KOPT-K1 (cell line): Measurements from ENCODE around the gene KNTC1.
A peak's percentile ranks its signal among the peaks of the same experiment; 100 is the strongest.
"Not testable (repeated sequence)": the region's sequence is repeated elsewhere in the genome, so short reads cannot be mapped to it uniquely, and the experiment has no call there.

Experiments used
- H3K27ac ChIP-seq: fragments of 200-600 bp; sonication (generic); 2 replicates; pipeline ENCODE4 v1.5.1; 2016; ENCODE audit warnings: antibody characterized with exemption, mild to moderate bottlenecking, low read depth, low read length; ENCODE audit not compliant: poor library complexity, severe bottlenecking
- H3K36me3 ChIP-seq: fragments of 200-600 bp; sonication (generic); 2 replicates; pipeline ENCODE4 v1.5.1; 2017; ENCODE audit warnings: antibody characterized with exemption, mild to moderate bottlenecking, low read length, moderate library complexity; ENCODE audit not compliant: insufficient read depth
- H3K9me3 ChIP-seq: fragments of 200-600 bp; sonication (generic); 2 replicates; pipeline ENCODE4 v1.5.1; 2017; ENCODE audit warnings: antibody characterized with exemption, low read length, mild to moderate bottlenecking; ENCODE audit not compliant: insufficient read depth, poor library complexity, severe bottlenecking

Gene KNTC1

GRCh38 chr12:122563361-122563760, 36.3 kb downstream of the KNTC1 start:
- Histone ChIP-seq H3K27ac (no peak overlapping the region), H3K9me3 (no peaks in the 10 kb centered on the region), H3K36me3 (peaks cover 99% of the 10 kb centered on the region)

GRCh38 chr12:122566816-122567215, 39.8 kb downstream of the KNTC1 start:
- not testable (repeated sequence) for H3K27ac ChIP-seq, H3K9me3 ChIP-seq
- peaks cover 100% of the 10 kb centered on the region for H3K36me3 ChIP-seq

DNA sequence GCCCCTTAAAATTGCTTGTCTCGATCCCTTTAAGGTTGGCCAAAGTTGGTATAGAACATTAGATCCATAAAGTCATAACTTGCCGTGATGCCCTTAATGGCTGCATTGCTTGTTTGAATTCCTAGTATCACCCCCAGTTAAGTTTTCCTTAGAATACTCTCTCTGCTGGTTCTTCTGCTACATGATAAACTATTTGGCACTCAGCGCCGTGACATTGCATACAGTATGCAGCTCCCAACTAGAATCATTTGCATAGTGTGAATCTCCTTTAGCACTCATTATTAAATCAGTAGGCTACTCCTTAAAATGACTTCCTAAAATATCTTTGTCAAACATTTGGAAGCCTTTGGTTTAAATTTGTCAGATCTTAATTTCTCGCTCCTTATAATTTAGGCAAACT, 42.2 kb downstream of the KNTC1 start:
- Histone ChIP-seq H3K9me3 (no peaks in the 10 kb centered on the region), H3K27ac (no peak overlapping the region), H3K36me3 (peaks cover 100% of the 10 kb centered on the region)

GRCh38 chr12:122570006-122570405, 43.0 kb downstream of the KNTC1 start:
- H3K9me3 ChIP-seq, H3K27ac ChIP-seq: not testable (repeated sequence)
- H3K36me3 ChIP-seq, result peaks cover 100% of the 10 kb centered on the region

DNA sequence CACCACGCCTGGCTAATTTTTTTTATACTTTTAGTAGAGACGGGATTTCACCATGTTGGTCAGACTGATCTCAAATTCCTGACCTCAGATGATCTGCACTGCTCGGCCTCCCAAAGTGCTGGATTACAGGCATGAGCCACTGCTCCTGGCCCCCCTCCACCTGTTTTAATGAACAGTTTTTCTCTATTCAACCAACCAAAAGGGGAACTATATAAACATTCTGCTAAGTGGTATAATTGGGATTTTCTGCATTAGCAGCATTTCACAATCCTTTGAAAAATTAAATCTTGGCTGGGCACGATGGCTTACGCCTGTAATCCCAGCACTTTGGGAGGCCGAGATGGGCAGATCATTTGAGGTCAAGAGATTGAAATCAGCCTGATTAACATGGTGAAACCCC, 44.8 kb downstream of the KNTC1 start:
- H3K27ac ChIP-seq, result no peak overlapping the region
- peaks cover 100% of the 10 kb centered on the region for H3K36me3 ChIP-seq
- no peaks in the 10 kb centered on the region for H3K9me3 ChIP-seq

- not testable (repeated sequence) for H3K9me3 ChIP-seq, H3K27ac ChIP-seq
- H3K36me3 ChIP-seq, result peaks cover 100% of the 10 kb centered on the region
These were observed 56.2 kb downstream of the KNTC1 start for GRCh38 chr12:122583294-122583693.

DNA sequence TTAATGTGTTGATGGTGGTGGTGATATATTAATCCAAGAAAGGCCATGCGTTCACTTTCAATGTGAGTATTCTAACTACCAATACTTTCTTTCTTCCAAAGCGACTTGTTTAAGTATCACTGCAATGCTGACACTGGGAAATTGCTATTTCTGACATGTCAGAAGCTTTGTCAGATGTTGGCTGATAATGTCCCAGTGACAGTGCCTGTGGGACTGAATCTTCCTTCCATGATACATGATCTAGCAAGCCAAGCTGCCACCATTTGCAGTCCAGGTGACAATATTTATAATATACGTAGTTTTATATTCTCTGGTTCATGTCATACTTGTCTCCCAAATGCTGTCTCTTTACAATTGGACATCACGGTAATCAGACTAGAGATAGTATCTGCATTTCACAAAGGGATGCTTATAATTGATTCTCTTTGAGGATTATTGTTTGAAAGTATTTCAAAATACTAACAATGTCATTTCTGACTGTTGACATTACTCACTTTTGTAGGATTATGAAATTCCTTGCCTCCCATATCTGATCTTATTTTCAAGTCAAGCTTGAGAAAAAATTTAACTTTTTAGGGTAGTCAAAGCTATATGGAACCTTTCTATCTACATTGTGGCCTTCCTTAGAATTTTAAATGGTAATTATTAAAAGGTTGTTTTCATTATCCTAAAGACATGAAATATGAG, 57.3 kb downstream of the KNTC1 start:
- Histone ChIP-seq H3K36me3 (peaks cover 100% of the 10 kb centered on the region), H3K27ac (no peak overlapping the region), H3K9me3 (no peaks in the 10 kb centered on the region)

DNA sequence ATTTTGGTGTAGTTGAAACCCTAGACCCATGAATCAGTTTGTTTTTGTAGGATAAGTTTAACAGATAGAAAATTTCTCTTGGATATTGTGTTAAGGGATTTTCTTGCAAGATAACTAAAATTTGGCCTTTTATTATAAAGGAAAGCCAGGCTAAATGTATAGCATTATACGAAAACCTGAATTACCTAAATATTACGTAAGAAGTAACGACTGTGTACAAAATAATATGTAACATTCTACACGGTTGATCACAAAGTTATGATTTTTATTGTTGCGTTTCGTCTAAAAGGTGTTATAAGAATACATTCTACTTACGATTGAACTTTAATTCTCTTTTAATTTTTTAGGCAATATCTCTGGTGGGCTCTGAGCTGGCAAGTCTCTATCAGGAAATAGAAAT, 63.9 kb downstream of the KNTC1 start:
- peaks cover 100% of the 10 kb centered on the region for H3K36me3 ChIP-seq
- no peaks in the 10 kb centered on the region for H3K9me3 ChIP-seq
- no peak overlapping the region for H3K27ac ChIP-seq

DNA sequence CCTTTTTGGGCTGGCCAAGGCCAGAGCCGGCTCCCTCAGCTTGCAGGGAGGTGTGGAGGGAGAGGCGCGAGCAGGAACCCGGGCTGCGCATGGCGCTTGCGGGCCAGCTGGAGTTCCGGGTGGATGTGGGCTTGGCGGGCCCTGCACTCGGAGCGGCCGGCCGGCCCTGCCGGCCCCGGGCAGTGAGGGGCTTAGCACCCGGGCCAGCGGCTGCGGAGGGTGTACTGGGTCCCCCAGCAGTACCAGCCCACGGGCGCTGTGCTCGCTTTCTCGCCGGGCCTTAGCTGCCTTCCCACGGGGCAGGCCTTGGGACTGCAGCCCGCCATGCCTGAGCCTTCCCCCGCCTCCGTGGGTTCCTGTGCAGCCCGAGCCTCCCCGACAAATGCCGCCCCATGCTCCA, 64.9 kb downstream of the KNTC1 start:
- peak overlapping the region; percentile 20 for H3K27ac ChIP-seq
- H3K9me3 ChIP-seq, result not testable (repeated sequence)
- H3K36me3 ChIP-seq, result peaks cover 100% of the 10 kb centered on the region

DNA sequence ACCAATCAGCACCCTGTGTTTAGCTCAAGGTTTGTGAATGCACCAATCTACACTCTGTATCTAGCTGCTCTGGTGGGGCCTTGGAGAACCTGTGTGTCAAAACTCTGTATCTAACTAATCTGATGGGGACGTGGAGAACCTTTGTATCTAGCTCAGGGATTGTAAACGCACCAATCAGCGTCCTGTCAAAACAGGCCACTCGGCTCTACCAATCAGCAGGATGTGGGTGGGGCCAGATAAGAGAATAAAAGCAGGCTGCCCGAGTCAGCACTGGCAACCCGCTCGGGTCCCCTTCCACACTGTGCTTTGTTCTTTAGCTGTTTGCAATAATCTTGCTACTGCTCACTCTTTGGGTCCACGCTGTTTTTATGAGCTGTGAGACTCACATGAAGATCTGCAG, 65.5 kb downstream of the KNTC1 start:
- not testable (repeated sequence) for H3K9me3 ChIP-seq
- H3K36me3 ChIP-seq, result peaks cover 100% of the 10 kb centered on the region
- H3K27ac ChIP-seq, result peak overlapping the region; percentile 20

- Histone ChIP-seq H3K27ac (no peak overlapping the region), H3K36me3 (peaks cover 100% of the 10 kb centered on the region), H3K9me3 (no peaks in the 10 kb centered on the region)
These were observed 66.9 kb downstream of the KNTC1 start for GRCh38 chr12:122593910-122594309.

- peaks cover 99% of the 10 kb centered on the region for H3K36me3 ChIP-seq
These were observed 69.8 kb downstream of the KNTC1 start for GRCh38 chr12:122596838-122597237.

DNA sequence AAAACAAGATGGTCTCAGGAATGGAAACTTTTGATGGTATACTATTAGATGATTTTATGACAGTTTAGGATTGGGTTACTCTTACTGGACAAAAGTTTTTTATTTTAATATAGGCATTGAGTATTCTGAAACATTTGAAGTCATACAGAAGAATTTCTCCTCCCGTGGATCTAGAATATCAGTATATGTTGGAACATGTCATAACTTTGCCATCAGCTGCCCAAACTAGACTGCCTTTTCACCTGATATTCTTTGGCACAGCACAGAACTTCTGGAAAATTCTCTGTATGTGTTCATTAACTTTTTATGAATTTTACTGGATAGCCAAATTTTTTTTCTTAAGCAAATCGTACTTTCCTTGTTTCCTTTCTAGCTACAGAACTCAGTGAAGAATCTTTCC, 75.4 kb downstream of the KNTC1 start:
- Histone ChIP-seq H3K36me3 (peaks cover 98% of the 10 kb centered on the region), H3K9me3 (no peaks in the 10 kb centered on the region), H3K27ac (no peak overlapping the region)

More at GRCh38 chr12:122596838-122597237, 69.8 kb downstream of the KNTC1 start:
- H3K9me3 ChIP-seq, result no peaks in the 10 kb centered on the region
- no peak overlapping the region for H3K27ac ChIP-seq

- Histone ChIP-seq H3K9me3 (no peaks in the 10 kb centered on the region), H3K36me3 (peaks cover 98% of the 10 kb centered on the region), H3K27ac (no peak overlapping the region)
These were observed 77.9 kb downstream of the KNTC1 start for GRCh38 chr12:122604993-122605392.

DNA sequence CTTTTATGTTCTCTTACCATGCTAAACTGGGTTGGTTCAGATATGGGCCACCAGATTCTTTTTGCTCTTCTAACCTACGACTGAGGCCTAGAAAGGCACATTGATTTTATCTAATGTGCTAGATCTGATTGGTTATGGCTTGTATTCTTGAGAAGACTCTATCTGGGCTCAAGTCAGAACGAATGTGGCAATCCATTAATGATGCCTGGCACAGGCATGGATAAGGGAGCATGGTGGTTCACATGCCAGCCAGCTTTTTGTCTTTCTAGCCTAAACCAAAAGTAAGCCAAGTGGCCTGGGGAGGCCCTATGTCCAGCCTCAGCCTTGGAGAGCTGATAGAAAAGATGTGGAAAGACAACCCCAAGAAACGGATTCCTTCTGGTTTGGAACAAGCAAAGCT, 82.7 kb downstream of the KNTC1 start:
- Histone ChIP-seq H3K27ac (no peak overlapping the region), H3K36me3 (peaks cover 100% of the 10 kb centered on the region), H3K9me3 (no peaks in the 10 kb centered on the region)

- no peaks in the 10 kb centered on the region for H3K9me3 ChIP-seq
- H3K27ac ChIP-seq, result no peak overlapping the region
- H3K36me3 ChIP-seq, result peaks cover 100% of the 10 kb centered on the region
These were observed 83.2 kb downstream of the KNTC1 start for GRCh38 chr12:122610207-122610606.
